IPS-15b (cell line): ENCODE results near the gene KDM6A.

ENCODE experiments used
- H3K27me3 ChIP-seq: one replicate; pipeline ENCODE4 v1.6.1; 2013; ENCODE audit warnings: low read length; ENCODE audit not compliant: control insufficient read depth, insufficient read depth
- H3K36me3 ChIP-seq: one replicate; pipeline ENCODE4 v1.6.1; 2013; ENCODE audit warnings: low read length; ENCODE audit not compliant: control insufficient read depth, insufficient read depth
- H3K4me1 ChIP-seq: one replicate; pipeline ENCODE4 v1.6.1; 2013; ENCODE audit warnings: mild to moderate bottlenecking, low read length; ENCODE audit not compliant: control insufficient read depth, insufficient read depth
- H3K4me3 ChIP-seq: one replicate; pipeline ENCODE4 v1.5.1; 2013; ENCODE audit warnings: low read depth, low read length
- H3K9ac ChIP-seq: one replicate; pipeline ENCODE4 v1.6.1; 2013; ENCODE audit warnings: low read depth, mild to moderate bottlenecking, low read length
- H3K9me3 ChIP-seq: one replicate; pipeline ENCODE4 v1.6.1; 2013; ENCODE audit warnings: mild to moderate bottlenecking, low read length; ENCODE audit not compliant: control insufficient read depth, insufficient read depth

The KDM6A gene

GRCh38 chrX:44891642-44892041 lies 18.7 kb downstream of the KDM6A start:
- H3K4me3 ChIP-seq = no peak overlapping the region
- peaks cover 2% of the 10 kb centered on the region for H3K4me1 ChIP-seq
- H3K9me3 ChIP-seq = no peaks in the 10 kb centered on the region
- H3K27me3 ChIP-seq = no peaks in the 10 kb centered on the region
- H3K9ac ChIP-seq = no peak overlapping the region
- H3K36me3 ChIP-seq = no peaks in the 10 kb centered on the region

- Histone ChIP-seq H3K27me3 (no peaks in the 10 kb centered on the region), H3K36me3 (no peaks in the 10 kb centered on the region), H3K9me3 (no peaks in the 10 kb centered on the region), H3K4me1 (peaks cover 6% of the 10 kb centered on the region), H3K9ac (no peak overlapping the region), H3K4me3 (no peak overlapping the region)
These were observed 23.8 kb downstream of the KDM6A start for GRCh38 chrX:44896876-44897186.

GRCh38 chrX:44897539-44897938 lies 24.6 kb downstream of the KDM6A start:
- Histone ChIP-seq H3K9ac (no peak overlapping the region), H3K4me3 (no peak overlapping the region), H3K27me3 (no peaks in the 10 kb centered on the region), H3K4me1 (peaks cover 6% of the 10 kb centered on the region), H3K36me3 (no peaks in the 10 kb centered on the region), H3K9me3 (peaks cover under 1% of the 10 kb centered on the region)

GRCh38 chrX:44898411-44899221 lies 25.6 kb downstream of the KDM6A start:
- H3K9me3 ChIP-seq = peaks cover 5% of the 10 kb centered on the region
- H3K27me3 ChIP-seq = no peaks in the 10 kb centered on the region
- no peaks in the 10 kb centered on the region for H3K36me3 ChIP-seq
- peaks cover 6% of the 10 kb centered on the region for H3K4me1 ChIP-seq
- H3K9ac ChIP-seq = no peak overlapping the region
- no peak overlapping the region for H3K4me3 ChIP-seq

- Histone ChIP-seq H3K36me3 (no peaks in the 10 kb centered on the region), H3K9me3 (peaks cover 5% of the 10 kb centered on the region), H3K4me3 (no peak overlapping the region), H3K9ac (no peak overlapping the region), H3K27me3 (no peaks in the 10 kb centered on the region), H3K4me1 (peaks cover 15% of the 10 kb centered on the region)
These were observed 27.0 kb downstream of the KDM6A start for GRCh38 chrX:44899946-44900345.

- Histone ChIP-seq H3K36me3 (no peaks in the 10 kb centered on the region), H3K9ac (no peak overlapping the region), H3K9me3 (peaks cover 5% of the 10 kb centered on the region), H3K4me3 (no peak overlapping the region), H3K4me1 (peaks cover 14% of the 10 kb centered on the region), H3K27me3 (no peaks in the 10 kb centered on the region)
These were observed 30.1 kb downstream of the KDM6A start for GRCh38 chrX:44903107-44903506.

GRCh38 chrX:44903830-44904530 lies 31.0 kb downstream of the KDM6A start:
- H3K36me3 ChIP-seq = no peaks in the 10 kb centered on the region
- H3K4me1 ChIP-seq = peaks cover 8% of the 10 kb centered on the region
- H3K4me3 ChIP-seq = no peak overlapping the region
- H3K27me3 ChIP-seq = no peaks in the 10 kb centered on the region
- no peak overlapping the region for H3K9ac ChIP-seq
- H3K9me3 ChIP-seq = peaks cover 5% of the 10 kb centered on the region

GRCh38 chrX:44904542-44905115 lies 31.6 kb downstream of the KDM6A start:
- H3K9me3 ChIP-seq = peaks cover 5% of the 10 kb centered on the region
- no peaks in the 10 kb centered on the region for H3K36me3 ChIP-seq
- H3K9ac ChIP-seq = no peak overlapping the region
- no peak overlapping the region for H3K4me3 ChIP-seq
- H3K4me1 ChIP-seq = peaks cover 8% of the 10 kb centered on the region
- no peaks in the 10 kb centered on the region for H3K27me3 ChIP-seq

GRCh38 chrX:44906041-44906440 lies 33.1 kb downstream of the KDM6A start:
- no peak overlapping the region for H3K4me3 ChIP-seq
- peaks cover 5% of the 10 kb centered on the region for H3K9me3 ChIP-seq
- peaks cover 8% of the 10 kb centered on the region for H3K4me1 ChIP-seq
- no peak overlapping the region for H3K9ac ChIP-seq
- no peaks in the 10 kb centered on the region for H3K27me3 ChIP-seq
- no peaks in the 10 kb centered on the region for H3K36me3 ChIP-seq

- Histone ChIP-seq H3K4me3 (no peak overlapping the region), H3K4me1 (peaks cover 8% of the 10 kb centered on the region), H3K36me3 (no peaks in the 10 kb centered on the region), H3K9ac (no peak overlapping the region), H3K9me3 (peaks cover 5% of the 10 kb centered on the region), H3K27me3 (no peaks in the 10 kb centered on the region)
These were observed 33.6 kb downstream of the KDM6A start for GRCh38 chrX:44906542-44906941.

GRCh38 chrX:44908153-44908552 lies 35.2 kb downstream of the KDM6A start:
- Histone ChIP-seq H3K9me3 (peaks cover 4% of the 10 kb centered on the region), H3K36me3 (no peaks in the 10 kb centered on the region), H3K4me3 (no peak overlapping the region), H3K27me3 (no peaks in the 10 kb centered on the region), H3K9ac (no peak overlapping the region), H3K4me1 (peaks cover 8% of the 10 kb centered on the region)

- Histone ChIP-seq H3K9ac (no peak overlapping the region), H3K36me3 (no peaks in the 10 kb centered on the region), H3K4me3 (no peak overlapping the region), H3K4me1 (peaks cover 7% of the 10 kb centered on the region), H3K27me3 (no peaks in the 10 kb centered on the region), H3K9me3 (peaks cover 4% of the 10 kb centered on the region)
These were observed 35.8 kb downstream of the KDM6A start for GRCh38 chrX:44908827-44909226.
